ENCODE data around the gene ADI1. TPM values are rescaled to one million over a fixed set of nuclear protein-coding genes. Genes with fewer than 3 reads are reported as not detected.

The ADI1 gene
- total RNA-seq, 2 experiments from 2014 or later, result 28.4 to 30.2 TPM

GRCh38 chr2:3472966-3473365 lies 46.4 kb downstream of the ADI1 start:
- CTCF ChIA-PET, result no interaction called here
- no peak for DNase-seq
- Histone ChIP-seq H3K9me3 (ENCODE audit: control insufficient read depth in 1 of 2, insufficient read depth in 1 of 2, low read length in 2 of 2) (no peaks in the 10 kb centered on the region), H3K4me3 (ENCODE audit: low read length) (no peak overlapping the region), H3K4me1 (ENCODE audit: insufficient read depth, low read length) (no peaks in the 10 kb centered on the region), H3K27me3 (ENCODE audit: control insufficient read depth in 1 of 2, insufficient read depth in 2 of 2, low read length in 2 of 2) (no peaks in the 10 kb centered on the region), H3K27ac (ENCODE audit: low read depth in 1 of 2, low read length in 2 of 2) (no peak overlapping the region), H3K36me3 (ENCODE audit: insufficient read depth, low read length) (peaks cover 64% of the 10 kb centered on the region)
- Mint-ChIP-seq H3K4me3 (no peak overlapping the region), H3K9me3 (no peaks in the 10 kb centered on the region), H3K27ac (no peak overlapping the region), H3K36me3 (ENCODE audit: low read depth) (peaks cover 87% of the 10 kb centered on the region), H3K4me1 (ENCODE audit: low read depth) (no peaks in the 10 kb centered on the region), H3K27me3 (no peaks in the 10 kb centered on the region)
- intact Hi-C loops (cut with DNase I, micrococcal nuclease), result no loop called here
- ATAC-seq (ENCODE audit: poor library complexity), result no peak
- TF ChIP-seq, protein P1, sequence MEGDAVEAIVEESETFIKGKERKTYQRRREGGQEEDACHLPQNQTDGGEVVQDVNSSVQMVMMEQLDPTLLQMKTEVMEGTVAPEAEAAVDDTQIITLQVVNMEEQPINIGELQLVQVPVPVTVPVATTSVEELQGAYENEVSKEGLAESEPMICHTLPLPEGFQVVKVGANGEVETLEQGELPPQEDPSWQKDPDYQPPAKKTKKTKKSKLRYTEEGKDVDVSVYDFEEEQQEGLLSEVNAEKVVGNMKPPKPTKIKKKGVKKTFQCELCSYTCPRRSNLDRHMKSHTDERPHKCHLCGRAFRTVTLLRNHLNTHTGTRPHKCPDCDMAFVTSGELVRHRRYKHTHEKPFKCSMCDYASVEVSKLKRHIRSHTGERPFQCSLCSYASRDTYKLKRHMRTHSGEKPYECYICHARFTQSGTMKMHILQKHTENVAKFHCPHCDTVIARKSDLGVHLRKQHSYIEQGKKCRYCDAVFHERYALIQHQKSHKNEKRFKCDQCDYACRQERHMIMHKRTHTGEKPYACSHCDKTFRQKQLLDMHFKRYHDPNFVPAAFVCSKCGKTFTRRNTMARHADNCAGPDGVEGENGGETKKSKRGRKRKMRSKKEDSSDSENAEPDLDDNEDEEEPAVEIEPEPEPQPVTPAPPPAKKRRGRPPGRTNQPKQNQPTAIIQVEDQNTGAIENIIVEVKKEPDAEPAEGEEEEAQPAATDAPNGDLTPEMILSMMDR (IDR thresholded peaks at IDR 0.05), result no peak
- POLR2A ChIA-PET, result no interaction called here

DNA sequence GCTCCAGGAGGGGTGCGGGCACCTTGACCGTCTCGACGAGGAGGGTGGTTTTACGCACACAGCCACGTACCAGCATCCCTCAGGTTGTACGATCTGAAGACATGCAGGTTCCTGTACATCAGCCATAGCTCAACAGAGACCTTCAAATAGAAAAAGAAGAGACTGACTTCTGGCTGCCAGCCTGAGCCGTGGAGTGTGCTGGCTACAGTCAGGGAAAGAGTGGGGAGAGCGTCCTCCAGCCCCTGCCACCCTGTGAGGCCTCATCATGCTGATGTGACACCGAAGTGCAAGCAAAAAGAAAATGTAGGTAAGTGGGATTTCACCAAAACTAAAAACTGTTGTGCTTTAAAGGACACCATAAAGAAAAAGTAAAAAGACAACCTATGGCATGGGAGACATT lies 47.0 kb downstream of the ADI1 start:
- POLR2A ChIA-PET, result no interaction called here
- peaks cover 66% of the 10 kb centered on the region for H3K36me3 ChIP-seq (ENCODE audit: insufficient read depth, low read length)
- peaks cover 87% of the 10 kb centered on the region for H3K36me3 Mint-ChIP-seq (ENCODE audit: low read depth)

GRCh38 chr2:3470856-3471737 lies 48.2 kb downstream of the ADI1 start:
- DNase-seq (no peak), ATAC-seq (ENCODE audit: poor library complexity) (no peak)
- peaks cover 71% of the 10 kb centered on the region for H3K36me3 ChIP-seq (ENCODE audit: insufficient read depth, low read length)
- H3K27me3 Mint-ChIP-seq, result no peaks in the 10 kb centered on the region
- ChIA-PET POLR2A (no interaction called here), CTCF (no interaction called here)
- H3K36me3 Mint-ChIP-seq (ENCODE audit: low read depth), result peaks cover 91% of the 10 kb centered on the region
- no peaks in the 10 kb centered on the region for H3K27me3 ChIP-seq (ENCODE audit: control insufficient read depth in 1 of 2, insufficient read depth in 2 of 2, low read length in 2 of 2)
- H3K27ac Mint-ChIP-seq, result no peak overlapping the region
- intact Hi-C loops (cut with DNase I, micrococcal nuclease), result no loop called here
- H3K4me1 ChIP-seq (ENCODE audit: insufficient read depth, low read length), result no peaks in the 10 kb centered on the region
- no peaks in the 10 kb centered on the region for H3K9me3 ChIP-seq (ENCODE audit: control insufficient read depth in 1 of 2, insufficient read depth in 1 of 2, low read length in 2 of 2)
- H3K4me3 ChIP-seq (ENCODE audit: low read length), result no peak overlapping the region
- no peaks in the 10 kb centered on the region for H3K9me3 Mint-ChIP-seq
- TF ChIP-seq, protein P1 (IDR thresholded peaks at IDR 0.05), result no peak
- no peaks in the 10 kb centered on the region for H3K4me1 Mint-ChIP-seq (ENCODE audit: low read depth)
- no peak overlapping the region for H3K27ac ChIP-seq (ENCODE audit: low read depth in 1 of 2, low read length in 2 of 2)
- H3K4me3 Mint-ChIP-seq, result no peak overlapping the region

More for the DNA sequence above, 47.0 kb downstream of the ADI1 start:
- H3K27me3 Mint-ChIP-seq, result no peaks in the 10 kb centered on the region
- H3K27ac ChIP-seq (ENCODE audit: low read depth in 1 of 2, low read length in 2 of 2), result no peak overlapping the region
- no peaks in the 10 kb centered on the region for H3K4me1 ChIP-seq (ENCODE audit: insufficient read depth, low read length)
- intact Hi-C loops (cut with DNase I, micrococcal nuclease), result no loop called here
- H3K27ac Mint-ChIP-seq, result no peak overlapping the region
- no peak overlapping the region for H3K4me3 Mint-ChIP-seq
- no peak overlapping the region for H3K4me3 ChIP-seq (ENCODE audit: low read length)
- DNase-seq (no peak), ATAC-seq (ENCODE audit: poor library complexity) (no peak)
- H3K9me3 ChIP-seq (ENCODE audit: control insufficient read depth in 1 of 2, insufficient read depth in 1 of 2, low read length in 2 of 2), result no peaks in the 10 kb centered on the region
- H3K9me3 Mint-ChIP-seq, result no peaks in the 10 kb centered on the region
- no peaks in the 10 kb centered on the region for H3K4me1 Mint-ChIP-seq (ENCODE audit: low read depth)
- CTCF ChIA-PET, result no interaction called here
- no peaks in the 10 kb centered on the region for H3K27me3 ChIP-seq (ENCODE audit: control insufficient read depth in 1 of 2, insufficient read depth in 2 of 2, low read length in 2 of 2)
- TF ChIP-seq, protein P1 (IDR thresholded peaks at IDR 0.05), result no peak

All from CD4-positive, alpha-beta T cell (primary cell).